GM15510 (cell line): ENCODE results near the gene TINAGL1.

Source experiments
- POLR2A ChIP-seq: IDR thresholded peaks from 3 replicates; pipeline ENCODE4 v1.6.1; 2011; ENCODE audit warnings: borderline replicate concordance; ENCODE audit not compliant: insufficient read length; ENCODE audit errors: extremely low read depth

The TINAGL1 gene

DNA sequence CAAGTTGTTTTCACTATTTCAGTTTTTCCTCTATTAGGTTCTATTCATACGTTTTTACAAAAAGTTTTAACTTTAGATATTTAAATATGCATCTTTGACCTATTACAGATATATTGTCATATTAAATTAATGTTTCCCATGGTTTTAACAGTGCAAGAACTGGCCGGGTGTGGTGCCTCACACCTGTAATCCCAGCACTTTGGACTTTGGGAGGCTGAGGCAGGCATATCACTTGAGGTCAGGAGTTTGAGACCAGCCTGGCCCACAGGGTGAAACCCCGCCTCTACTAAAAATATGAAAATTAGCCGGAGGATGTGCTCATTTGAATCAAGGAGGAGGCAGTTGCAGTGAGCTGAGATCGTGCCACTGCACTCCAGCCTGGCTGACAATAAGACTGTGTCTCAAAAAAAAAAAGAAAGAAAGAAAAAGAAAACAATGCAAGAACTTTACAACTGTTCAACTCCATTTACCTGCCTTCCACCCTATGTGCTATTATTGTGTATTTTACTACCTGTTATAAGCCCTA, 19.8 kb upstream of the TINAGL1 start:
- no peak for TF ChIP-seq POLR2A

DNA sequence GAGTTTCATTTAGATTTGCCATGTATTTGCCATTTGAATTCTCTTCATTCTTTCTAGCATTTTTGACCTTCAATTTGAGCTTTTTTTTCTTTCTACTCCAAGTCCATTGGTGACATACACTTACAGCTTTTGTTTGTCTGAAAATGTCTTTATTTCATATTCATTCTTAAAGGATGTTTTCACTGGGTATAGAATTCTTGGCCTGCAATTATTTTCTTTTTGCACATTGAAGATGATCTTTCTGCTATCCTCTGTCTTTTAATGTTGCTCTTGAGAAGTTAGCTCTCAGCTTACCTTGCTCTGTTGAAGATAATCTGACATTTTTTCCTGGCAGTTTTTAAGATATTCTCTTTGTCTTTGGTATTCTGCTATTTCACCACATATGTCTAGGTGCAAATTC, 16.6 kb upstream of the TINAGL1 start:
- no peak for TF ChIP-seq POLR2A

DNA sequence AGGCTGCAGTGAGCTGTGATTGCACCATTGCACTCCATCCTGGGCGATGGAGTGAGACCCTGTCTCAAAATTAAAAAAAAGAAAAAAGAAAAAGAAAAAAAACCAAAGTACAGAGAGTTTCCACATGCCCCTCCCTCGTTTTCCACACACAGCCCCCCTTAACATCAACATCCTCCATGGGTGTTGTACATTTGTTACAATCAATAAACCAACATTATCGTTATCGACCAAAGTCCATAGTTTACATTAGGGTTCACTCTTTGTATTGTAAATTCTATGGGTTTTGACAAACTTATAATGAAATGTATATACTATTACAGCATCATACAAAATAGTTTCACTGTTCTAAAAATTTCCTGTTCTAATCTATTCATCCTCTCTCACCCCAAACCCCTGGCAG, 15.9 kb upstream of the TINAGL1 start:
- no peak for TF ChIP-seq POLR2A

DNA sequence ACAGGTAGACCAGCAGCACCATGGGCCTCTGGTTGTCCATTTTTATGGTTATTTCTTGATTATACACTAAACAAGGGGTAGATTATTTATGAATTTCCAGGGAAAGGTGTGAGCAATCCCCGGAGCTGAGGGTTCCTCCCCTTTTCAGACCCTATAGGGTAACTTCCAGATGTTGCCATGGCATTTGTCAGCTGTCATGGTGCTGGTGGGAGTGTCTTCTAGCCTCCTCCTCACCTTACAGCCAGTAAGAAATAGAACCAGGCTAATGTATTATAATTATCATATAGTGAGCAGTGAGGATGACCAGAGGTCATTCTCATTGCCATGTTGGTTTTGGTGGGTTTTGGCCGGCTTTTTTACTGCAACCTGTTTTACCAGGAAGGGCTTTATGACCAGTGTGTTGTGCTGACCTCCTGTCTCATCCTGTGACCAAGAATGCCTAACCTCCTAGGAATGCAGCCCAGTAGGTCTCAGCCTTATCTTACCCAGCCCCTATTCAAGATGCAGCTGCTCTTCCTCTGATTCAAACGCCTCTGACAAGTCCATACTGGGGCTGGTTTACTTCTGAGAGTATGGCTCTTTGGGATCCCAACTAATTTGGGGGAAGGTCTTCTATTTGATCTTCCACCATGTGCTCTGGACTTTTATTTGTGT, 13.5 kb upstream of the TINAGL1 start:
- TF ChIP-seq POLR2A: no peak

DNA sequence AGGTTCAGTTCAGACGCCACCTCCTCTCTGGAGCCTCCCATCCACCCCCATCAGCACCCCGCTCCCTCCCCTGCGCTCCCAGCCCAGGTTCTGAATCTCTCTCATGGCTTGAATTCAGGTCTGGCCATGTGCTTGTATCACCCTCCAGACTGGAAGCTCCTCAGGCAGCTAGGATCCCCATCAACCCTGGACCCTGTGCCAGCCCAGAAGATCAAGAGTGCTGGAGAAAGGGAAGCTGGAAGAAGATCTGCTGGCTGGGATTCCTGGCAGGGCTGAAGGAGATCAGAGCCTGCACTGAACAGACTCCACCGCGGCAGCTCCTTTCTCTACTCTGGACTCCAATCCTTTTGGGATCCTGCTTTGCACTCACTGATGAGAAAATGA, 11.7 kb upstream of the TINAGL1 start:
- TF ChIP-seq POLR2A: no peak

DNA sequence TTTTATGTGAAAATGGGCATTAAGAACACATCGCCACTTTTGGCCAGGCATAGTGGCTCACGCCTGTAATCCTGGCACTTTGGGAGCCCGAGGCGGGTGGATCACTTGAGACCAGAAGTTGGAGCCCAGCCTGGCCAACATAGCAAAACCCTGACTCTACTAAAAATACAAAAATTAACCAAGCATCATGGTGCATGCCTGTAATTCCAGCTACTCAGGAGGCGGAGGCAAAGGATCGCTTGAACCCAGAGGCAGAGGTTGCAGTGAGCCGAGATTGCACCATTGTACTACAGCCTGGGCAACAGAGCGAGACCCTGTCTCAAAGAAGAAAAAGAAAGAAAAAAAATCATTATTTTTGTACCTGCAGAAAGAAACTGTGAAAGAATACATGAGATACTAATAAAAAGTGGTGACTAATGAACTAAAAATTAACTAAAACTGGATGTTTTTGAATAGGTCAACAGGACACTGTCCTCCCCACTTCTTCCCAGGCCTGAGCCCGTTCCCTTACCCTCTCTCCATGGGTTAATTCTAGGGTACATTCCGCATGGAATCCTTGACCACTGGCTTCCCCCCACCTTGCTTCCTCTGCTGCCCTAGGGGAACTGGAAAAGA, 8.3 kb upstream of the TINAGL1 start:
- no peak for TF ChIP-seq POLR2A

DNA sequence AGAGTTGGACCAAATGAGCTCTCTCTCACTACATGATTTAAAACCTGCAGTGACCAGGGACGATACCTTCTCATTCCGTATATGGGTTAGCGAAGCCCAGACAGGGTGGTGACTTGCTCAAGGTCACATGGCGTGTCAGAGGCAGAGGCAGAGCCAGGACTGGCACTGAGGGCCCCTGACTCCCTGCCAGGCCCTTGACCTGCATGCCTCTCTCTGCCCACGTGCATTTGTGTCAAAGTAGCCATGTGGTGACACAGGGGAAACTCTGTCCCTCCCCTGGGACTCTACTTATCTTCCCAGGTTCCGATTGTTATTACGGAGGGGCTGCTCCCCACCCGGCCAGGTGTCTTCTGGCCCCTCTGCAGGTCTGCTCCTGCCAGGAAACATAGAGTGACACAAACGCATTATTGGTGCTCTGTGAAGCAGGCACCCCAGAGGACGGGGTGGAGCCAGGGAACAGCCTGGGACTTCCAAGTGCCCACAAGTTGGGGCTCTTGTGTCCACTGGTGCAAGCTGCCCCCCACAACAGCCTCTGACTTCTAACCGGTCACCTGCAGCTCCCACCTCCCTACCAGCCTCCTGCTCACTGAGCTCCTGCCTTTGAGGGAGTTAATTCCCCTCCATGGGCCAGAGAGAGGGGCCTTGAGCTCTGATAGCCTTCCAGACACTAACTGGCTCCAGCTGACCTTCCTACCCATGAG, 7.3 kb upstream of the TINAGL1 start:
- no peak for TF ChIP-seq POLR2A

DNA sequence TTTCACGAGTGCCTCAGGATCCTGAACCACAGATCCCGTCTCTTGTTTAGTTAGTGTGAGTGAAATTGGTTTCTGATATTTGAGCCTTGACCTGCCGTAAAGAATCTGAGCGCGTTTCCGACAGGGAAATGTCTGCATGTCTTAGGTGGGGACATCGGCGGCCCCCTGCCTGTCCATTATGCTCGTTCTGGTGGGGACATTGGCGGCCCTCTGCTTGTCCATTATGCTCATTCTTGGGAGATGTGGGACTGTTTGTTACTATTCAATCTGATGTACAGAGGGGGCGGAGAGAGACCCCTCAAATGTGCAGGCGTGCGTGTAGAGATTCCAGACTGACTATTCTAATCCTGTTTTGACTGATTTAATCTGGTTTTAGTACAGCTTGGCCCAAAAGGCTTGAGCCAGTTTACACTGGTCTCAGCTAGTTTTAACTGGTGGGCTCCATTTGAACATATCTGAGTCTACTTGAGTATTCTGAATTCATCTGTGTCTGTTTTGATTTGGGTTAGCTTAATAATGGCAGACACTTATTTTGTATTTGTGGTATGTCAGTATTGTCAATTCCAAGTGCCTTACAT, 6.6 kb upstream of the TINAGL1 start:
- TF ChIP-seq POLR2A: no peak

DNA sequence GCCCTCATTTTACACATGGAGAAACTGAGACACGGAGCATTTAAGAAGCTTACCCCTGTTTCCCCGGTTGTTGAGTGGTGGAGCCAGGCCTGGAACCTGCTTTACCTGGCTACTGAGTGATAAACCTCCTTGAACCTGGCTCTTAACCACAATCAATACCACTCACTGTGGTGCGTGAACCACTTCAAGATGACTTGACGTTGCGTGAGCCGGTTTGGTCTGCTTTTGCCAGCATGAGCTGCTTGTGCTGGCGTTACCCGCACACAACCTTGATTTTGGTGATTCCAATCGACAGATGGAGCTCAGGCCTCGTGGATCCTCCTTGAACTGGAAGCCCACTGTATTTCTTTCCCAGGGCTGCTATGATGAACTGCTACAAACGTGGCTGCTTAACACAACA, 6.1 kb upstream of the TINAGL1 start:
- no peak for TF ChIP-seq POLR2A

DNA sequence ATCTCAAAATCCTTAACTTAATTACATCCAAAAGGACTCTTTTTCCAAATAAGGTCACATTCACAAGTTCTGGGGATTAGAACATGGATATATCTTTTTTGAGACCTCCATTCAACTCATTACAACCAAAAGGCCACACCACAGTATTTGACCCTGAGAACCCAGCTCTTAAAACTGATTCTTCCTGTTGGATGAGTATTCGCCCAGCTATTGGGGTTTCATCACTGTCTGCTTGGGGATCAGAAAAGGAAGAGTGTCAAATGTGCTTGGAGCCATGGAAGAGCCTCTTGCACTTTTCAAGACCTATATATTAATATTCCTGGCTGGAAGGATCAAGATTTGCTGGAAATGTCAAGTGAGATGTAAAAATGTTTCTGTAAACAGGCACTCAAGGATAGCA, 5.4 kb upstream of the TINAGL1 start:
- TF ChIP-seq POLR2A: no peak

DNA sequence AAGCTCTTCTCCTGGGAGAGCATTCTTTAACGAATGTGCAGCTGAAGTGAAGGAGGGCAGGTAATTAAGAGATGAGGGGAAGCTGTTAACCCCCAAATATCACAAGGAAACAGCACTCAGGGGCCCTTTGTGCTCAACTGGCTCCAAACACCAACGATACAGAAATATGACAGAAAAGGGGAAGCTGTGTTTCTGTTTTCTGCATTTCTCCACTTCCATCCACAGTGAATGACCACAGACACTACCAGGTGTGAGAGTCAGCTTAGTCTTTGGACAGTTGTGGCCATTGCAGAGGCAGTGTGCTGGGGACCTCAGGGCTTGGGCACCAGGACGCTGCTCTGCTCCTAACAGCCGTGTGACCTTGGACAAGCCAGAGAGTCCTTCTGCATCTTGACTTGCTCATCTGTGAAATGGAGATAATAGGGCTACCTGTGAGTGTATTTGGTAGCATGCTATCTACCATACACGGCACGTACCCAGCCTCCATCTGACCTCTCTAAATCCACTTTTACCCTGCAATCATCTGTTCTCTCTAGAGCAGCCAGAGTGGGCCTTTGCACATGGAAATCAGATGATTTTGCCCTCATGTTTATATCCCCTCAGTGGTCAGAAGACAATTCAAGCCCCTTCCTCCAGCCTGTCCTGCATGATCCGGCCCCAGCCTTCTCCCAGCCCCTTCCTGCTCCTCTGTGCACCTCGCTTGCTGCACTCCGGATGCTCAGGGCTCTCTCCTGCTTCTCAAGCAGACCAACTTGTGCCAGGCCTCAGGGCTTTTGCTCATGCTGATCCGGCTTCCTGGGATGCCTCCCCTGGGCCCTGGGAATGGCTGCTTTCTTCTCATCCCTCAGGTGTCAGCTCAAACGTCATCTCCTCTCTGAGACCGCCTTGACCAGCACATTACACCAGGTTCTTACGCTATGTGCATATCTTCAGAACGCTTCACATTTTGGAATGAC, 4.7 kb upstream of the TINAGL1 start:
- no peak for TF ChIP-seq POLR2A

DNA sequence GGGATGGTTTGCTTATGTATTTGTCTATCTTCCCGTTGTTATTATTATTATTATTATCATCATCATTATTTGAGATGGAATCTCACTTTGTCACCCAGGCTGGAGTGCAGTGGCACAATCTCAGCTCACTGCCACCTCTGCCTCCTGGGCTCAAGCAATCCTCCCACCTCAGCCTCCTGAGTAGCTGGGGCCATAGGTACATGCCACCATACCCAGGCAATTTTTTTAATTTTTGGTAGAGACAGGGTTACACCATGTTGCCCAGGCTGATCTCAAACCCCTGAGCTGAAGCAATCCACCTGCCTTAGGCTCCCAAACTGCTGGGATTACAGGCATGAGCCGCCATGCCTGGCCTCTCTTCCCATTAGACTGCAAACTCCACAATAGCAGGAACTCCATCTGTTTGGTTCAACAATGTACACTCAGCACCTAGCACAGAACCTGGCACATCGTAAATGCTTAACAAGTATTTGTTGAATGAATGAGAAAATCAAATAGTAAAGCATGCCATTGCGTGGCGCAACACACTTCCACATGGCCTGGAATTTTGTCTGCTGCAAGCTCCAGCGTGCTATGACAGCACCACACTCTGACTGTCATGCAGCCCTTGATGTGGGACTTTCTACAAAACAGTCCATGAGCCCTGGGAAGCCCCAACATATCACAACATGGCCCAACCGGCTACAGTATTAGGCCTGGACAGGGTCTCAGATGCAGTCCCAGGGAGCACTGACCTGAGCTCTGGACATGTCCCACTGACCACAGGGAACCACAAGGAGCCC, 3.8 kb upstream of the TINAGL1 start:
- TF ChIP-seq POLR2A: no peak

DNA sequence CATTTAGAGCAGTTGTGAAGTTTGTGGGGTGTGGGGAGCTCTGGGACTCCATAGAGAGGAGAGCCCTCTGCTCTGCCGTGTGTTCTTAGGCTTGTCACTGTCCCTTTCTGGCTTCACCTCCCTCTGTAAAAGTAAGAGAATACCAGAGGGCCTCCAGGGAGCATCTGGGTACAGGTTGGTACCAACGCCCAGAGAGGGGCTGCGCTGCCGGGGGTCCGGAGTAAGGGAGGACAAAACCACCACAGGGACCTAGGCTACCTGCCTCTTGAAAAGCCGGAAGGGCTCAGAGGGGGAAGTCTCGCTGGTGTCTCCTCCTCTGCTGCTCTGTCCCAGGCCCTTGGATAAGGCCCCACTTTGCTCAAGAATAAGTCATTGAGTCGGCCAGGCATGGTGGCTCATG, 3.1 kb upstream of the TINAGL1 start:
- no peak for TF ChIP-seq POLR2A
